K562 (cell line): Measurements from ENCODE around the gene THRSP. TPM values are rescaled to one million over a fixed set of nuclear protein-coding genes. Genes with fewer than 3 reads are reported as not detected.
A peak's percentile ranks its signal among the peaks of the same experiment; 100 is the strongest.

Experiments
- CGGBP1 ChIP-seq: fragments of 250-450 bp; sonication (Bioruptor Pico); IDR thresholded peaks from 2 replicates; pipeline ENCODE4 v1.9.0; 2021; ENCODE audit warnings: mild to moderate bottlenecking
- CLOCK ChIP-seq: fragments of 250-450 bp; sonication (Bioruptor Pico); IDR thresholded peaks from 2 replicates; pipeline ENCODE4 v1.4.0; 2020; ENCODE audit warnings: mild to moderate bottlenecking, moderate library complexity, borderline replicate concordance
- CTCF ChIP-seq, 3 experiments: IDR thresholded peaks in 2 of 3; conservative IDR thresholded peaks in 1 of 3; 2 replicates each; pipeline ENCODE4 v1.5.1; 2011 to 2012; ENCODE audit warnings: low read length in 3 of 3, mild to moderate bottlenecking in 3 of 3, control low read depth in 2 of 3, improper control_type of control experiment in 1 of 3, inconsistent platforms in 1 of 3, low read depth in 1 of 3, mixed read lengths in 1 of 3, moderate library complexity in 1 of 3; ENCODE audit not compliant: insufficient read depth in 2 of 3
- GABPA ChIP-seq: fragments of 200-800 bp; sonication (Bioruptor generic); conservative IDR thresholded peaks from 2 replicates; pipeline ENCODE4 v1.6.1; 2016; ENCODE audit warnings: low read depth, missing genetic modification characterization, missing compliant biosample characterization
- HINFP ChIP-seq: fragments of 450-650 bp; conservative IDR thresholded peaks from 2 replicates; pipeline ENCODE4 v1.6.1; 2016; ENCODE audit warnings: missing genetic modification characterization, low read depth, mild to moderate bottlenecking, control low read depth, missing compliant biosample characterization
- KLF1 ChIP-seq: fragments of 450-650 bp; IDR thresholded peaks from 2 replicates; pipeline ENCODE4 v1.6.1; 2016; ENCODE audit warnings: missing genetic modification characterization, missing compliant biosample characterization
- LCOR ChIP-seq: sonication (generic); formaldehyde crosslinking; IDR thresholded peaks from 2 replicates; pipeline ENCODE4 v1.8.0; 2022; ENCODE audit warnings: mild to moderate bottlenecking, missing genetic modification reagents
- POLR2B ChIP-seq: fragments of 450-650 bp; IDR thresholded peaks from 2 replicates; pipeline ENCODE4 v1.6.1; 2018; ENCODE audit warnings: low read depth; ENCODE audit not compliant: partially characterized antibody
- RFX7 ChIP-seq: fragments of 250-450 bp; sonication (Bioruptor Pico); IDR thresholded peaks from 2 replicates; pipeline ENCODE4 v1.5.1; 2021; ENCODE audit warnings: mild to moderate bottlenecking
- SNIP1 ChIP-seq: fragments of 450-650 bp; IDR thresholded peaks from 2 replicates; pipeline ENCODE4 v1.7.1; 2017; ENCODE audit warnings: low read depth, mild to moderate bottlenecking
- SREBF2 ChIP-seq: sonication (generic); formaldehyde crosslinking; IDR thresholded peaks from 2 replicates; pipeline ENCODE4 v1.4.0; 2020; ENCODE audit warnings: mild to moderate bottlenecking, missing genetic modification reagents
- STAT5A ChIP-seq: IDR thresholded peaks from 2 replicates; pipeline ENCODE4 v1.6.1; 2012; ENCODE audit warnings: low read length, inconsistent platforms, borderline replicate concordance
- TOE1 ChIP-seq, 2 experiments: fragments of 450-650 bp in 1 of 2; sonication (generic) in 1 of 2; formaldehyde crosslinking in 1 of 2; IDR thresholded peaks; 2 replicates each; pipeline versions ENCODE4 v1.7.1 to v1.8.0; 2016 to 2022; ENCODE audit warnings: borderline replicate concordance in 2 of 2, mild to moderate bottlenecking in 2 of 2, antibody characterized with exemption in 1 of 2, inconsistent platforms in 1 of 2, low read depth in 1 of 2, missing genetic modification reagents in 1 of 2, moderate library complexity in 1 of 2
- ZNF347 ChIP-seq: fragments of 450-650 bp; formaldehyde crosslinking; IDR thresholded peaks from 2 replicates; pipeline ENCODE4 v1.4.0; 2020; ENCODE audit warnings: low read depth, mild to moderate bottlenecking, moderate library complexity
- ZNF444 ChIP-seq: fragments of 250-450 bp; sonication (Bioruptor Pico); IDR thresholded peaks from 2 replicates; pipeline ENCODE4 v1.4.0; 2020; ENCODE audit warnings: mild to moderate bottlenecking, moderate library complexity
- ZNF57 ChIP-seq: fragments of 450-650 bp; formaldehyde crosslinking; IDR thresholded peaks from 2 replicates; pipeline ENCODE4 v1.4.0; 2020; ENCODE audit warnings: mild to moderate bottlenecking, moderate library complexity
- polyA plus RNA-seq, 8 experiments: library from polyadenylated mRNA; depleted of rRNA in 4 of 8; stranded (reverse) in 5 of 8; unstranded in 3 of 8; fragments of >200 nt; fragmentation: Nextera tagmentation in 2 of 8; fragmentation: Illumina TruSeq in 1 of 8; extraction: Ambion mirVana in 2 of 8; extraction: Trizol in 1 of 8; gene quantifications; 2 replicates each; pipeline versions ENCODE4 v1.2.1 to v1.2.3, GENCODE V29; 2011 to 2014; ENCODE audit warnings: inconsistent platforms in 1 of 8, missing spikeins in 1 of 8
- total RNA-seq, 7 experiments: library from RNA; depleted of rRNA in 6 of 7; stranded (reverse); fragments of >200 nt in 6 of 7; fragmentation: Illumina TruSeq in 2 of 7; extraction: Trizol in 2 of 7; gene quantifications; 2 replicates each; pipeline versions ENCODE4 v1.2.1 to v1.2.3, GENCODE V29; 2011 to 2021; ENCODE audit warnings: low replicate concordance in 1 of 7

Gene THRSP
- total and polyA plus RNA-seq, 9 of the 15 experiments (the other 6 are each of a cell fraction or from before 2014, with no cell fraction given): 0.23 to 0.56 (median 0.31) TPM; not detected in 2

GRCh38 chr11:78079232-78080083 lies 15.8 kb downstream of the THRSP start, which contains the start of gene NDUFC2 (continued):
- 0 out of 2 replicates have a peak, but pooled peaks have one; percentile 66 for TF ChIP-seq CGGBP1 (CRISPR knock-in tag)
- TF ChIP-seq CLOCK (CRISPR knock-in tag): no peak
- TF ChIP-seq SREBF2 (CRISPR knock-in tag): no peak
- TF ChIP-seq TOE1 (IDR thresholded peaks at IDR 0.05; ENCODE audit: borderline replicate concordance): peak; percentile 39; the same call in 1 of the 2 replicates
- no peak for TF ChIP-seq TOE1 (CRISPR knock-in tag; IDR thresholded peaks at IDR 0.05; ENCODE audit: borderline replicate concordance, low read depth)
- peak; percentile 73 for TF ChIP-seq POLR2B
- TF ChIP-seq ZNF347 (CRISPR knock-in tag): no peak
- no peak for TF ChIP-seq ZNF444
- no peak for TF ChIP-seq STAT5A
- TF ChIP-seq RFX7 (CRISPR knock-in tag): no peak
- peak; percentile 87; the same call in 1 of the 2 replicates for TF ChIP-seq LCOR (CRISPR knock-in tag)
- TF ChIP-seq ZNF57: no peak
- no peak for TF ChIP-seq HINFP
- no peak for TF ChIP-seq KLF1 (tag)
- TF ChIP-seq SNIP1: no peak
- peak; percentile 90 for TF ChIP-seq GABPA (tag)
- 0 out of 6 replicates have a peak, but pooled peaks of 1 of the 3 experiments have one; percentile 1 for TF ChIP-seq CTCF (IDR thresholded peaks at IDR 0.05 in 2 of 3, conservative IDR thresholded peaks at IDR 0.05 in 1 of 3; ENCODE audit: insufficient read depth in 2 of 3, low read depth in 1 of 3, low read length in 3 of 3)
